Measurements from ENCODE around the gene ACVR1C.

GRCh38 chr2:157611110-157611509 lies 17.6 kb downstream of the ACVR1C start:
- TF ChIP-seq, protein P1, sequence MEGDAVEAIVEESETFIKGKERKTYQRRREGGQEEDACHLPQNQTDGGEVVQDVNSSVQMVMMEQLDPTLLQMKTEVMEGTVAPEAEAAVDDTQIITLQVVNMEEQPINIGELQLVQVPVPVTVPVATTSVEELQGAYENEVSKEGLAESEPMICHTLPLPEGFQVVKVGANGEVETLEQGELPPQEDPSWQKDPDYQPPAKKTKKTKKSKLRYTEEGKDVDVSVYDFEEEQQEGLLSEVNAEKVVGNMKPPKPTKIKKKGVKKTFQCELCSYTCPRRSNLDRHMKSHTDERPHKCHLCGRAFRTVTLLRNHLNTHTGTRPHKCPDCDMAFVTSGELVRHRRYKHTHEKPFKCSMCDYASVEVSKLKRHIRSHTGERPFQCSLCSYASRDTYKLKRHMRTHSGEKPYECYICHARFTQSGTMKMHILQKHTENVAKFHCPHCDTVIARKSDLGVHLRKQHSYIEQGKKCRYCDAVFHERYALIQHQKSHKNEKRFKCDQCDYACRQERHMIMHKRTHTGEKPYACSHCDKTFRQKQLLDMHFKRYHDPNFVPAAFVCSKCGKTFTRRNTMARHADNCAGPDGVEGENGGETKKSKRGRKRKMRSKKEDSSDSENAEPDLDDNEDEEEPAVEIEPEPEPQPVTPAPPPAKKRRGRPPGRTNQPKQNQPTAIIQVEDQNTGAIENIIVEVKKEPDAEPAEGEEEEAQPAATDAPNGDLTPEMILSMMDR (IDR thresholded peaks at IDR 0.05): no peak
- TF ChIP-seq POLR2A (IDR thresholded peaks at IDR 0.05): no peak
